HCT116 (cell line): ENCODE results near the gene NR1H4. TPM values are rescaled to one million over a fixed set of nuclear protein-coding genes. Genes with fewer than 3 reads are reported as not detected.

Experiments
- ATAC-seq: fragments of 200-7000 bp; cut with Tn5 transposase; 2 replicates; pipeline ENCODE4 v1.9.1; 2020; ENCODE audit warnings: mild to moderate bottlenecking, moderate library complexity
- BruUV-seq: library from RNA; stranded (reverse); fragments of 400-500 nt; replicated peaks from 2 replicates; lab custom pipeline; 2021; lab: Mats Ljungman, UMichigan
- CTCF ChIA-PET: fragments of 300-600 bp; sonication (Branson Sonifier 250); formaldehyde crosslinking; loops from one replicate; lab custom pipeline; 2021; ENCODE audit warnings: antibody characterized with exemption; lab: Charles Lee
- POLR2A ChIA-PET: fragments of 300-600, 350-600 bp; sonication (Branson Sonifier 250); formaldehyde crosslinking; loops from one replicate; lab custom pipeline; 2021; ENCODE audit warnings: antibody characterized with exemption; lab: Charles Lee
- RAD21 ChIA-PET, 2 experiments: fragments of 300-600 bp; sonication (Branson Sonifier 250); formaldehyde crosslinking; loops; one replicate each; lab custom pipeline; 2023; ENCODE audit warnings: low total read pairs in 2 of 2; ENCODE audit not compliant: uncharacterized antibody in 2 of 2, unreplicated experiment in 2 of 2, low non-redundant PET in 1 of 2; lab: Charles Lee
- DNase-seq: peaks from one replicate; pipeline ENCODE4 v3.0.0-alpha.2; 2010; ENCODE audit warnings: low read depth, low spot score
- H2AFZ ChIP-seq: fragments of 200-600 bp; shearing (Covaris generic), sonication (generic); 2 replicates; pipeline ENCODE4 v1.6.1; 2017; ENCODE audit warnings: low read depth, mixed run types, mixed read lengths, antibody characterized with exemption, low read length; ENCODE audit not compliant: poor library complexity, severe bottlenecking
- H3K27ac ChIP-seq: 2 replicates; pipeline ENCODE4 v1.5.1; 2012; ENCODE audit warnings: low read depth, low read length
- H3K27me3 ChIP-seq: fragments of 200-600 bp; sonication (generic); 2 replicates; pipeline ENCODE4 v1.6.1; 2016; ENCODE audit warnings: mixed run types, low read length, mixed read lengths; ENCODE audit not compliant: insufficient read depth
- H3K36me3 ChIP-seq, 2 experiments: fragments of 200-500 bp in 1 of 2; fragments of 200-600 bp in 1 of 2; sonication (Bioruptor generic) in 1 of 2; sonication (generic) in 1 of 2; 2 replicates each; pipeline versions ENCODE4 v1.5.1 to v1.6.1; 2014 to 2016; ENCODE audit warnings: low read length in 2 of 2, inconsistent platforms in 1 of 2, mixed read lengths in 1 of 2, mixed run types in 1 of 2; ENCODE audit not compliant: insufficient read depth in 2 of 2, control insufficient read depth in 1 of 2
- H3K4me1 ChIP-seq, 2 experiments: fragments of 200-600 bp in 1 of 2; sonication (generic) in 1 of 2; 2 replicates each; pipeline versions ENCODE4 v1.5.1 to v1.6.1; 2012 to 2017; ENCODE audit warnings: low read length in 2 of 2, inconsistent platforms in 1 of 2, mild to moderate bottlenecking in 1 of 2, mixed read lengths in 1 of 2, mixed run types in 1 of 2, moderate library complexity in 1 of 2; ENCODE audit not compliant: insufficient read depth in 2 of 2, control insufficient read depth in 1 of 2
- H3K4me2 ChIP-seq: fragments of 200-600 bp; sonication (generic); 2 replicates; pipeline ENCODE4 v1.6.1; 2017; ENCODE audit warnings: mixed run types, low read length, mixed read lengths
- H3K4me3 ChIP-seq, 2 experiments: fragments of 200-600 bp in 1 of 2; sonication (generic) in 1 of 2; replicated peaks in 1 of 2; 2 replicates each; pipeline ENCODE4 v1.5.1; 2011 to 2016; ENCODE audit warnings: low read length in 2 of 2, control low read depth in 1 of 2, low read depth in 1 of 2, mild to moderate bottlenecking in 1 of 2, mixed read lengths in 1 of 2, mixed run types in 1 of 2
- H3K79me2 ChIP-seq: fragments of 200-600 bp; sonication (generic); 2 replicates; pipeline ENCODE4 v1.6.1; 2017; ENCODE audit warnings: mild to moderate bottlenecking, mixed run types, low read length, moderate library complexity, mixed read lengths; ENCODE audit not compliant: insufficient read depth
- H3K9ac ChIP-seq: fragments of 200-600 bp; sonication (generic); 2 replicates; pipeline ENCODE4 v1.6.1; 2016; ENCODE audit warnings: low read length, mixed read lengths
- H3K9me2 ChIP-seq: fragments of 200-600 bp; sonication (generic), shearing (Covaris generic); 2 replicates; pipeline ENCODE4 v1.6.1; 2017; ENCODE audit warnings: mixed run types, mild to moderate bottlenecking, moderate library complexity; ENCODE audit not compliant: insufficient read depth
- H3K9me3 ChIP-seq, 2 experiments: fragments of 200-500 bp in 1 of 2; fragments of 200-600 bp in 1 of 2; sonication (Bioruptor generic) in 1 of 2; sonication (generic) in 1 of 2; 2 replicates each; pipeline ENCODE4 v1.6.1; 2014 to 2017; ENCODE audit warnings: low read length in 2 of 2, mixed read lengths in 2 of 2, inconsistent platforms in 1 of 2, low read depth in 1 of 2, mild to moderate bottlenecking in 1 of 2, mixed run types in 1 of 2, moderate library complexity in 1 of 2; ENCODE audit not compliant: control insufficient read depth in 1 of 2, insufficient read depth in 1 of 2
- H4K20me1 ChIP-seq: fragments of 200-600 bp; sonication (generic), shearing (Covaris generic); 2 replicates; pipeline ENCODE4 v1.6.1; 2017; ENCODE audit warnings: mixed run types, mild to moderate bottlenecking, moderate library complexity; ENCODE audit not compliant: insufficient read depth
- ATF3 ChIP-seq: IDR thresholded peaks from 2 replicates; pipeline ENCODE4 v1.6.1; 2012
- CBX3 ChIP-seq: IDR thresholded peaks from 2 replicates; pipeline ENCODE4 v1.6.1; 2012; ENCODE audit warnings: low read depth
- CTCF ChIP-seq, 3 experiments: fragments of 200-600 bp in 1 of 3; sonication (generic) in 1 of 3; IDR thresholded peaks in 2 of 3; conservative IDR thresholded peaks in 1 of 3; 2 replicates each; pipeline ENCODE4 v1.5.1; 2012 to 2017; ENCODE audit warnings: low read depth in 2 of 3, low read length in 2 of 3, antibody characterized with exemption in 1 of 3, borderline replicate concordance in 1 of 3, control low read depth in 1 of 3, mild to moderate bottlenecking in 1 of 3, mixed read lengths in 1 of 3, mixed run types in 1 of 3, moderate library complexity in 1 of 3; ENCODE audit not compliant: insufficient read depth in 1 of 3
- EGR1 ChIP-seq: IDR thresholded peaks from 2 replicates; pipeline ENCODE4 v1.6.1; 2012; ENCODE audit warnings: low read depth
- ELF1 ChIP-seq: IDR thresholded peaks from 2 replicates; pipeline ENCODE4 v1.6.1; 2012; ENCODE audit warnings: low read depth, borderline replicate concordance
- EZH2 ChIP-seq: fragments of 200-600 bp; sonication (generic); IDR thresholded peaks from 2 replicates; pipeline ENCODE4 v1.6.1; 2017; ENCODE audit warnings: antibody characterized with exemption, mixed run types
- EZH2phosphoT487 ChIP-seq: fragments of 200-600 bp; IDR thresholded peaks from 2 replicates; pipeline ENCODE4 v1.6.1; 2018; ENCODE audit warnings: antibody characterized with exemption, borderline replicate concordance
- FOSL1 ChIP-seq: IDR thresholded peaks from 2 replicates; pipeline ENCODE4 v1.6.1; 2012; ENCODE audit warnings: low read depth
- JUND ChIP-seq: IDR thresholded peaks from 2 replicates; pipeline ENCODE4 v1.6.1; 2012
- MAX ChIP-seq: IDR thresholded peaks from 2 replicates; pipeline ENCODE4 v1.6.1; 2012
- POLR2A ChIP-seq: IDR thresholded peaks from 2 replicates; pipeline ENCODE4 v1.7.0; 2011; ENCODE audit warnings: borderline replicate concordance; ENCODE audit not compliant: insufficient read depth, insufficient read length; ENCODE audit errors: extremely low read depth
- POLR2AphosphoS5 ChIP-seq: IDR thresholded peaks from 2 replicates; pipeline ENCODE4 v1.6.1; 2011; ENCODE audit warnings: mild to moderate bottlenecking, low read depth, low read length, moderate library complexity
- RAD21 ChIP-seq: IDR thresholded peaks from 2 replicates; pipeline ENCODE4 v1.6.1; 2012; ENCODE audit warnings: low read depth, mild to moderate bottlenecking
- SIN3A ChIP-seq: IDR thresholded peaks from 2 replicates; pipeline ENCODE4 v1.6.1; 2012; ENCODE audit warnings: low read depth
- SP1 ChIP-seq: IDR thresholded peaks from 2 replicates; pipeline ENCODE4 v1.6.1; 2012; ENCODE audit warnings: low read depth
- SRF ChIP-seq: IDR thresholded peaks from 2 replicates; pipeline ENCODE4 v1.6.1; 2012; ENCODE audit warnings: low read depth
- YY1 ChIP-seq: IDR thresholded peaks from 2 replicates; pipeline ENCODE4 v1.6.1; 2011; ENCODE audit warnings: low read length, low read depth, moderate library complexity, mild to moderate bottlenecking; ENCODE audit not compliant: insufficient replicate concordance; ENCODE audit errors: extremely low read depth
- ZBTB33 ChIP-seq: IDR thresholded peaks from 2 replicates; pipeline ENCODE4 v1.6.1; 2011; ENCODE audit warnings: mild to moderate bottlenecking, low read length, moderate library complexity; ENCODE audit not compliant: insufficient replicate concordance; ENCODE audit errors: extremely low read depth
- ZFX ChIP-seq: fragments of 450-650 bp; IDR thresholded peaks from 2 replicates; pipeline ENCODE4 v1.6.1; 2017
- intact Hi-C: fragments of 100-400 bp; cut with micrococcal nuclease; formaldehyde crosslinking; loops from 2 replicates; pipeline ENCODE4 v1.10.0; 2022
- total RNA-seq: library from RNA; stranded (reverse); gene quantifications from one replicate; pipeline ENCODE4 v1.2.1, GENCODE V29; 2021; ENCODE audit not compliant: unreplicated experiment

The NR1H4 gene
- total RNA-seq, 1 experiment from 2014 or later, result not detected

DNA sequence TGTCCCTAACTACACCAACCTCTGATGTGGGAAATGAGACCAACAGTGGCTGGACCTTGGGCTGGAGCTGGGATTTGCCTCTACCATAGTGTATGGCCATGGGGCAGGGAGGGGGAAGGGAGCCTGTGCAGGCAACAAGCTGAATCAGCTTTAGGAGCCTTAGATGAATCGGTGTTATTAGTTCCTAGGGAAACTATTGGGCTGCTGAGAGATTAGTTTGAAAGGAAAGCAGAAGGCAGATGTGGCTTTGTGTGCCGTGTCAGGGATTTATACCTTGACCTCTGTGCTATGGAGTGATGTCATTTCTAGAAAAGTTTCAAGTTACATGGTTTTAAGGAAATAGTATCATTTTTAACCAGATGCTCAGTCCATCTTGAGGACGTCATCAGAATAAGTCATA is 80.3 kb downstream of the NR1H4 start:
- no peak overlapping the region for H3K27ac ChIP-seq
- POLR2A ChIA-PET, result no interaction called here

More for the DNA sequence above, 80.3 kb downstream of the NR1H4 start:
- H3K9me3 ChIP-seq, result no peaks in the 10 kb centered on the region
- BruUV-seq, result no TSS peak
- RAD21 ChIA-PET, result interaction anchor here in 1 of 2 experiments (1.3 kb wide), 1 partner anchor 149 kb away, joined by 3 read pairs; no protein-coding TSS in a partner anchor
- CTCF ChIA-PET, result interaction anchor here (1.0 to 3.6 kb wide), 4 partner anchors 118 to 320 kb away, joined by 3 to 40 read pairs (median 14); no protein-coding TSS in a partner anchor
- DNase-seq (no peak), ATAC-seq (no peak)
- H3K27me3 ChIP-seq, result no peaks in the 10 kb centered on the region
- H3K9me2 ChIP-seq, result no peaks in the 10 kb centered on the region
- H3K4me1 ChIP-seq, result no peaks in the 10 kb centered on the region
- H4K20me1 ChIP-seq, result no peaks in the 10 kb centered on the region
- no peak overlapping the region for H3K9ac ChIP-seq
- no peak overlapping the region for H2AFZ ChIP-seq
- TF ChIP-seq CBX3 (no peak), FOSL1 (no peak), RAD21 (no peak), MAX (no peak), EZH2 (no peak), JUND (no peak), POLR2AphosphoS5 (no peak), EZH2phosphoT487 (no peak), ZFX (no peak), ZBTB33 (no peak), SIN3A (no peak), EGR1 (no peak), YY1 (no peak), SP1 (no peak), ELF1 (no peak), CTCF (IDR thresholded peaks at IDR 0.05 in 2 of 3, conservative IDR thresholded peaks at IDR 0.05 in 1 of 3; ENCODE audit: borderline replicate concordance in 1 of 3, insufficient read depth in 1 of 3, low read depth in 2 of 3, low read length in 2 of 3) (no peak), ATF3 (no peak), POLR2A (no peak), SRF (no peak)
- TF ChIP-seq, all 23 proteins: peak for 0
- Histone ChIP-seq H3K4me2 (no peak overlapping the region), H3K79me2 (no peaks in the 10 kb centered on the region), H3K36me3 (no peaks in the 10 kb centered on the region), H3K4me3 (no peak overlapping the region)
- intact Hi-C loops, result loop anchor here (1.0 to 5.0 kb wide), 3 partner anchors 206 to 742 kb away; no protein-coding TSS in a partner anchor
